Karpas-422 (cell line): ENCODE data around the gene GPC6. TPM values are rescaled to one million over a fixed set of nuclear protein-coding genes. Genes with fewer than 3 reads are reported as not detected.

Experiments
- DNase-seq: peaks from one replicate; pipeline ENCODE4 v3.0.0-alpha.2; 2015
- H2AFZ ChIP-seq: fragments of 200-600 bp; sonication (generic); 2 replicates; pipeline ENCODE4 v1.6.1; 2014; ENCODE audit warnings: antibody characterized with exemption, low read length, mixed read lengths
- H3K27ac ChIP-seq: fragments of 200-600 bp; sonication (generic); 2 replicates; pipeline ENCODE4 v1.5.1; 2014; ENCODE audit warnings: mild to moderate bottlenecking, low read length, moderate library complexity
- H3K27me3 ChIP-seq: fragments of 200-600 bp; sonication (generic); 2 replicates; pipeline ENCODE4 v1.6.1; 2014; ENCODE audit warnings: low read length, mixed read lengths
- H3K36me3 ChIP-seq: fragments of 200-600 bp; sonication (generic); 2 replicates; pipeline ENCODE4 v1.6.1; 2014; ENCODE audit warnings: low read length, mixed read lengths; ENCODE audit not compliant: insufficient read depth
- H3K4me1 ChIP-seq: fragments of 200-600 bp; sonication (generic); 2 replicates; pipeline ENCODE4 v1.6.1; 2014; ENCODE audit warnings: mild to moderate bottlenecking, low read length, mixed read lengths
- H3K4me2 ChIP-seq: fragments of 200-600 bp; sonication (generic); 2 replicates; pipeline ENCODE4 v1.6.1; 2014; ENCODE audit warnings: low read length, low read depth, mild to moderate bottlenecking; ENCODE audit not compliant: poor library complexity, severe bottlenecking
- H3K4me3 ChIP-seq: fragments of 200-600 bp; sonication (generic); 2 replicates; pipeline ENCODE4 v1.5.1; 2014; ENCODE audit warnings: mild to moderate bottlenecking, antibody characterized with exemption, low read length, mixed read lengths
- H3K79me2 ChIP-seq: fragments of 200-600 bp; sonication (generic); 2 replicates; pipeline ENCODE4 v1.6.1; 2014; ENCODE audit warnings: mild to moderate bottlenecking, low read length, mixed read lengths
- H3K9ac ChIP-seq: fragments of 200-600 bp; sonication (generic); 2 replicates; pipeline ENCODE4 v1.6.0; 2014; ENCODE audit warnings: low read length
- H3K9me2 ChIP-seq: fragments of 200-600 bp; sonication (generic), shearing (Covaris generic); replicated peaks from 2 replicates; pipeline ENCODE4 v1.6.0; 2014; ENCODE audit warnings: mild to moderate bottlenecking, low read length, moderate library complexity; ENCODE audit not compliant: insufficient read depth
- H3K9me3 ChIP-seq: fragments of 300-700, 200-600 bp; sonication (generic); 2 replicates; pipeline ENCODE4 v1.6.1; 2014; ENCODE audit warnings: low read length, mixed read lengths
- H4K20me1 ChIP-seq: fragments of 200-600 bp; sonication (generic); 2 replicates; pipeline ENCODE4 v1.6.1; 2014; ENCODE audit warnings: mild to moderate bottlenecking, antibody characterized with exemption, low read length, low read depth; ENCODE audit not compliant: insufficient read depth
- total RNA-seq: library from RNA; depleted of rRNA; stranded (reverse); fragments of >200 nt; shearing (Covaris generic); gene quantifications from 2 replicates; pipeline ENCODE4 v1.2.3, GENCODE V29; 2014; ENCODE audit warnings: low replicate concordance

The GPC6 gene
- total RNA-seq, 1 experiment from 2014 or later: not detected

DNA sequence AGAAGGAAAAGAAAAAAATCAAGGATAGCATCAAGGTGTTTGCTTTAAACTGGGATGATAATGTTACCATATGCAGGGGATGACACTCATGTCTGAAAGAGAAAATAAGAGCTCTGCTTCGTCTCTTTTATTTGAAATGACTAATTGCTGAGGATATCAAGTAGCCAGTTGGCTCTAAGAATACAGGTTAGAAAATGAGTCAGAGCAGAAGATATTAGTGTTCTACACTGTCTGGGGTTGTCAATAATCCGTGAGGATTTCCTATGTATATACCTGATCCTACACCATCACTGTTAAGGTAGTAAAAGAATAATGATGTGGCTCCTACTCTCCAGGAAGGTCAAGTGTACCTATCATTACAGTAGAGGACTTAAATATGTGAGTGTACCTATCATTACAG, 562.5 kb downstream of the GPC6 start:
- Histone ChIP-seq H3K9me2 (no peaks in the 10 kb centered on the region), H3K9me3 (peaks cover 12% of the 10 kb centered on the region; the same call in 1 of the 2 replicates), H3K4me1 (no peaks in the 10 kb centered on the region), H3K9ac (no peak overlapping the region), H3K4me3 (no peak overlapping the region), H3K4me2 (no peak overlapping the region), H3K79me2 (no peaks in the 10 kb centered on the region), H3K27me3 (no peaks in the 10 kb centered on the region), H3K27ac (no peak overlapping the region), H3K36me3 (no peaks in the 10 kb centered on the region), H4K20me1 (no peaks in the 10 kb centered on the region), H2AFZ (no peak overlapping the region)
- no peak for DNase-seq

DNA sequence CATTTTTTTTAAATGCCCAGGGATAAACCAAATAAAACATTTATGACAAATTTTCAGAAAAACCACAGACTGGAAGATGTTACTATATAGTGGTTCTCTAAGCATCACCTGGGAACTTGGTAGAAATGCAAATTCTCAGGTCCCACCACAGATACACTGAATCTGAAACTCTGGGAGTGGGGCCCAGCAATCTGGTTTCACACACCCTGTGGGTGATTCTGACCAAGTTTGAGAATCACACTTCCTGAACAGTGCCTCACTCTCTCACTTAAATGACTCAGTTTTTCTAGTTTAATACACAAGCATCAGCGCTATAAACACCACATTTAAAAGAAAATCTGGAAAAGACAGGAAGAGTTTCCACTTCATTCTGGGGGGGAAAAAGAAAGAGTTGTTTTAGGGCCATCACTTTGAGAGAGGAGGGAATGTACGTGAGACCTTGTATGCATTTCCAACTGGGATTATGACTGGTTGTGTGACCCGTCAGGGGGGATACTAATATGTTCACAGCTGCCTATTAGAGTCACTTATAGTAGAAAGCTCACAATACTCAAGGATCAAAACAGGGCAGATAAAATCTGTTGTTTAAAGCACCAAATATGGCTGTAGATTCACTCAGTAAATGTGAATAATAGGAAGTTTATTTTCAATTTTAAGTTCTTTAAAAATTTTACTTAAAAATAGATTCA, 567.7 kb downstream of the GPC6 start:
- H3K79me2 ChIP-seq: no peaks in the 10 kb centered on the region
- no peaks in the 10 kb centered on the region for H3K4me1 ChIP-seq
- no peaks in the 10 kb centered on the region for H3K27me3 ChIP-seq
- H3K9me2 ChIP-seq: no peaks in the 10 kb centered on the region
- H3K4me2 ChIP-seq: no peak overlapping the region
- DNase-seq: no peak
- no peak overlapping the region for H3K4me3 ChIP-seq
- H3K9ac ChIP-seq: no peak overlapping the region
- no peaks in the 10 kb centered on the region for H4K20me1 ChIP-seq
- no peak overlapping the region for H3K27ac ChIP-seq
- no peak overlapping the region for H2AFZ ChIP-seq
- H3K36me3 ChIP-seq: no peaks in the 10 kb centered on the region
- peaks cover 11% of the 10 kb centered on the region; the same call in 1 of the 2 replicates for H3K9me3 ChIP-seq

DNA sequence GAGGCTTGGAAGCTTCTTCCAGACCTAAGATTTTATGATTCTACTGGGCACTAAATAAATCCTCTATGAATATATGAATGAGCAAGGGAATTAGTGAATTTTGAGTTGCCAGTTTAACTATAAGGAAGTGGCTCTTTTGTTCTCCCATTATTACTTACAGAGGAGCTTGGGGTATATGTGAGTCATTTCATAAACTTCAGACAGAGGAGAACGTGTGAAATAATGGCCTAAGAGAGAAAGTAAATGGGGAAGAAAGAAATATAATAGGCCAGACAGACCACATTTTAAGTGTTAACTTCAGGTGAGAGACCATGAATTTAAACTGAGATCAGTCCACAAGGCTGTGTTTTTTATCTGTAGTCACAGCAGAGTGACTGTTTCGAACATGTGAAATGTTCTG, 570.9 kb downstream of the GPC6 start:
- H3K27me3 ChIP-seq: no peaks in the 10 kb centered on the region
- H3K4me1 ChIP-seq: no peaks in the 10 kb centered on the region
- no peak overlapping the region for H3K4me2 ChIP-seq

DNA sequence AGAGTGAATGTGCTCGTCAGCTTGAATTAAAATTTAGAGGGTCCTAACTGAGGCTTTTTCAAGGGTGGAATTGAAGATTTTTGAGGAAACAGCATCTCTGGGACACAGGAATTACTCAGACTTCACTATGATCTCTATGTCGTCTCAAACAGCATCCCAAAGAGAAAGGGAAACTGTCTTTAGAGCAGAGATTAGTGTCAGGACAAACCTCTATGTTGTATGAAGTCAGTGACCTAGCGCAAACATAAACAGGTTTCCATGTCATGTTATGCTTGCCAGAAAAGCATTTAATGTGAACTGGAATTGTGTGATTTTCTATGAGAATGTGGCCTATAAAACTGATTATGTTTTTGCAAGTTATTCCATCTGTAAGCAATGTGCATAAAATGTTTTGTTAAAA, 573.7 kb downstream of the GPC6 start:
- Histone ChIP-seq H3K79me2 (no peaks in the 10 kb centered on the region), H3K4me1 (no peaks in the 10 kb centered on the region), H2AFZ (no peak overlapping the region), H3K4me3 (no peak overlapping the region), H4K20me1 (no peaks in the 10 kb centered on the region), H3K9ac (no peak overlapping the region), H3K4me2 (no peak overlapping the region), H3K9me3 (peaks cover 29% of the 10 kb centered on the region), H3K36me3 (no peaks in the 10 kb centered on the region), H3K9me2 (no peaks in the 10 kb centered on the region), H3K27me3 (no peaks in the 10 kb centered on the region), H3K27ac (no peak overlapping the region)
- no peak for DNase-seq

More for the DNA sequence above, 570.9 kb downstream of the GPC6 start:
- Histone ChIP-seq H3K79me2 (no peaks in the 10 kb centered on the region), H4K20me1 (no peaks in the 10 kb centered on the region), H3K9me2 (no peaks in the 10 kb centered on the region), H3K9ac (no peak overlapping the region), H3K27ac (no peak overlapping the region), H2AFZ (no peak overlapping the region), H3K4me3 (no peak overlapping the region), H3K36me3 (no peaks in the 10 kb centered on the region), H3K9me3 (peaks cover 18% of the 10 kb centered on the region; the same call in 1 of the 2 replicates)
- no peak for DNase-seq

DNA sequence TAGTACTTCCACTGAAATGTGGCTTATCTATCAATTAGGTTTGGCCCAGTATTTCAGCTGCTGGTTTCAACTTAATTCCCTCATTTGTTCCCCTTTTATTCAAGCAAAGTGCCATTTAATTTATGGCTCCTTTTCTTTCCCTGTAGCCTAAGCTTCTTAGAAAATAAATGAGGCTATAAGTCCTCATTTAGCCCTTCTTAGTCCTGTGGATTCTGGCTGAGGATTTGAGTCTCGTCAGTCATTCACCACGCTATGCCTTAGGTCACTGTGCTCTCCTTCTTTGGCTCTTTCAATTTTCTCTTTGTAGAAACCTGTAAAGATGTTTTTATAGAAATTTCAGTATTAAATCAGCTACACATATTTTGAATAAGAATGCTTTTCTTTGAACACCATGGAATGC, 579.1 kb downstream of the GPC6 start:
- Histone ChIP-seq H3K36me3 (no peaks in the 10 kb centered on the region), H3K4me2 (no peak overlapping the region), H3K9ac (no peak overlapping the region), H2AFZ (no peak overlapping the region), H3K27ac (no peak overlapping the region), H3K9me2 (no peaks in the 10 kb centered on the region), H3K9me3 (peaks cover 27% of the 10 kb centered on the region), H3K4me1 (no peaks in the 10 kb centered on the region), H3K79me2 (no peaks in the 10 kb centered on the region), H3K4me3 (no peak overlapping the region), H4K20me1 (no peaks in the 10 kb centered on the region), H3K27me3 (no peaks in the 10 kb centered on the region)
- DNase-seq: no peak

DNA sequence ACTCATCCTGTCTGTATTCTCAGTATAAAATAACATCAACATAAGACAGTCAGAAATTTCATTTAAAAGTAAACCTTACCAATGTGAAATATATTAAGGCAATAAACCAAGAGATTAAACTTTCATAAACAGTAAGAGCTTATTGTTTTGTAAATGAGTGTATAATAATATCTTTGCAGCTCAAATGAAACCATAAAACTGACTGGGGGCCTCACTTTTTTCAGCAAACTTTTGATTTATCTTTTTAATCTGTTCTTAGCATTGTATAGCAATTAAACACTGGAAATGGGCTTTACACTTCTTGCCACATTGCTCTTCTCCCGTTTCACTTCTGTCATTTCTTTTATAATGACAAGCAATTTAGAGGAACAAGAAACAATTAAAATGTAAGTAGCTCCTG, 580.3 kb downstream of the GPC6 start:
- H3K27ac ChIP-seq: no peak overlapping the region
- no peaks in the 10 kb centered on the region for H3K27me3 ChIP-seq
- H3K9me2 ChIP-seq: no peaks in the 10 kb centered on the region
- no peak overlapping the region for H2AFZ ChIP-seq
- no peak for DNase-seq
- H4K20me1 ChIP-seq: no peaks in the 10 kb centered on the region
- no peak overlapping the region for H3K9ac ChIP-seq
- H3K4me2 ChIP-seq: no peak overlapping the region
- H3K79me2 ChIP-seq: no peaks in the 10 kb centered on the region
- no peaks in the 10 kb centered on the region for H3K36me3 ChIP-seq
- H3K4me1 ChIP-seq: no peaks in the 10 kb centered on the region
- no peak overlapping the region for H3K4me3 ChIP-seq
- H3K9me3 ChIP-seq: peaks cover 20% of the 10 kb centered on the region

DNA sequence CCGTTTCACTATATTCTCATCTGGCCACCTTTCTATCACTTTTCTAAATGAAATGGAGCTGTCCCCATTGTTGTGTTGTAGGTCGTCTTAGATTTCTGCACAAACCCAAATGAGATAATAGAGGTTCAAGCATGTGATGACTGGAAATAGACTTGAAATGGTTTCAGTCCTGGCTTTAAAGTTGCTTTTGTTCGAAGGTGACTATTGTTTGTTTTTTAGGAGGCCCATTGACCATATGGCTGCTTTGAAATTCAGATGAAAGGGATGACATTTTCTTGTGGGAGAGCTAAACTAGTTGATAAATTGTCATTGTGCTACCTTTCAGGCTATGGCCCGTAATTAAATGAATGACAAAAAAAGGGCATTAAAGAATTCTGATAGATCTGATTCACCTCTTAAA, 583.7 kb downstream of the GPC6 start:
- Histone ChIP-seq H3K9me2 (no peaks in the 10 kb centered on the region), H3K4me3 (no peak overlapping the region), H3K4me2 (no peak overlapping the region), H3K79me2 (no peaks in the 10 kb centered on the region), H3K27ac (no peak overlapping the region), H3K27me3 (no peaks in the 10 kb centered on the region), H4K20me1 (no peaks in the 10 kb centered on the region), H3K9ac (no peak overlapping the region), H3K4me1 (no peaks in the 10 kb centered on the region), H3K9me3 (peaks cover 9% of the 10 kb centered on the region), H3K36me3 (no peaks in the 10 kb centered on the region), H2AFZ (no peak overlapping the region)
- DNase-seq: no peak

DNA sequence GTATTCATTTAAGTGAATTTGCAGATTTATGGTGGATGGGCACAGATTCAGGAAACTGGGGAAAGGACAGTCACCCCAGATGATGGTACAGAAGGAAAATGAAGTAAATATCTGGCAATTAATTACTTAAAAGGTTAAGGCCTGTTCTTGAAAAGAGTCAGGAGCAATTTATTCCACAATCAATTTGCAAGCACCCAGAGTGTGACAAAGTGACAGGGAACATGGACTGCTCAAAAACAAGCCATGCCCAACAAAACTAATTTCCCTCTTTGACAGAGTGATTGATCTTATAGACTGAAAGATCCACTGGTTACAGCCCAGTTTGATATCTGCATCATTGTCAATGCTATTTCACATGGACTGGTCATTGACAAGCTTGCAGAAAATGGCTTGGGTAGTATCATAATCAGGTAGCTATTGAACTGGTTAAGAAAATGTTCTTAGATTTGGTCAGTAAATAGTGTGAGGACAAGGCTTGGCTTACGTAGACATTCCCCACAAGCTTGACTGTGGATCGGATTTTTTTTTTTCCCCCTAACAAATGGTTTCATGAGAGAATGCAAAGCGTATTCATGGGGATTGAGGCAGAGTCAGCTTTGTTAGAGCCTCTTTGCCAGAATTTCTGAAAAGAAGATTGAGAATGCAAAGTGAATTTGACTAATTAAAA, 584.6 kb downstream of the GPC6 start:
- DNase-seq: no peak
- H2AFZ ChIP-seq: no peak overlapping the region
- H3K9me3 ChIP-seq: peaks cover 4% of the 10 kb centered on the region
- no peak overlapping the region for H3K27ac ChIP-seq
- H3K4me3 ChIP-seq: no peak overlapping the region
- H3K36me3 ChIP-seq: no peaks in the 10 kb centered on the region
- no peaks in the 10 kb centered on the region for H3K4me1 ChIP-seq
- no peak overlapping the region for H3K4me2 ChIP-seq
- no peaks in the 10 kb centered on the region for H3K79me2 ChIP-seq
- H3K9me2 ChIP-seq: no peaks in the 10 kb centered on the region
- no peak overlapping the region for H3K9ac ChIP-seq
- H3K27me3 ChIP-seq: no peaks in the 10 kb centered on the region
- no peaks in the 10 kb centered on the region for H4K20me1 ChIP-seq
